ENCODE data around the gene TRAF5. TPM values are rescaled to one million over a fixed set of nuclear protein-coding genes. Genes with fewer than 3 reads are reported as not detected.
"Not testable (repeated sequence)": the region's sequence is repeated elsewhere in the genome, so short reads cannot be mapped to it uniquely, and the experiment has no call there.

TRAF5 gene
- total RNA-seq, 1 experiment from 2014 or later = 22.2 TPM

- TF ChIP-seq FOXP4 (CRISPR knock-in tag; IDR thresholded peaks at IDR 0.05) = no peak
- no peak for TF ChIP-seq ZNF532 (CRISPR knock-in tag; IDR thresholded peaks at IDR 0.05; ENCODE audit: borderline replicate concordance)
- no peak for TF ChIP-seq E2F4 (CRISPR knock-in tag; IDR thresholded peaks at IDR 0.05; ENCODE audit: borderline replicate concordance, low read depth)
Observed at GRCh38 chr1:211320980-211321379, 5.7 kb upstream of the TRAF5 start (continued).

- CTCF ChIA-PET = not testable (repeated sequence)
Observed at GRCh38 chr1:211321646-211322045, 5.0 kb upstream of the TRAF5 start.

GRCh38 chr1:211323156-211324063 is 3.2 kb upstream of the TRAF5 start:
- no peak overlapping the region for H3K4me3 Mint-ChIP-seq
- TF ChIP-seq TCF7 (CRISPR knock-in tag; IDR thresholded peaks at IDR 0.05; ENCODE audit: low read depth) (no peak), CTCF (IDR thresholded peaks at IDR 0.05) (peak; percentile 39; the same call in 1 of the 2 replicates)
- peak; percentile 62 for DNase-seq (ENCODE audit: low spot score)
- ATAC-seq = peak; percentile 75
- peaks cover 23% of the 10 kb centered on the region for H3K4me1 Mint-ChIP-seq
- ChIA-PET CTCF (interaction anchor here (0.6 to 2.0 kb wide), 33 partner anchors 8 to 824 kb away, joined by 3 to 33 read pairs (median 4); partner anchors contain the start of genes NEK2 and RD3), POLR2A (no interaction called here)
- H3K27ac Mint-ChIP-seq = no peak overlapping the region
- no peaks in the 10 kb centered on the region for H3K9me3 Mint-ChIP-seq
- H3K36me3 Mint-ChIP-seq = no peaks in the 10 kb centered on the region
- peaks cover 17% of the 10 kb centered on the region for H3K27me3 Mint-ChIP-seq (ENCODE audit: low read depth)

More at GRCh38 chr1:211321646-211322045, 5.0 kb upstream of the TRAF5 start:
- ATAC-seq; H3K4me3 Mint-ChIP-seq; H3K27ac Mint-ChIP-seq; H3K9me3 Mint-ChIP-seq; H3K36me3 Mint-ChIP-seq; DNase-seq (ENCODE audit: low spot score); POLR2A ChIA-PET: not testable (repeated sequence)
- peaks cover 13% of the 10 kb centered on the region for H3K4me1 Mint-ChIP-seq
- H3K27me3 Mint-ChIP-seq (ENCODE audit: low read depth) = peaks cover 12% of the 10 kb centered on the region

- ATAC-seq (no peak), DNase-seq (ENCODE audit: low spot score) (no peak)
- POLR2A ChIA-PET = no interaction called here
- Mint-ChIP-seq H3K36me3 (no peaks in the 10 kb centered on the region), H3K27ac (no peak overlapping the region), H3K9me3 (no peaks in the 10 kb centered on the region), H3K4me3 (peak overlapping the region; percentile 75), H3K4me1 (peaks cover 38% of the 10 kb centered on the region), H3K27me3 (ENCODE audit: low read depth) (peaks cover 17% of the 10 kb centered on the region)
- CTCF ChIA-PET = interaction anchor here (0.7 to 2.5 kb wide), 4 partner anchors 22 to 191 kb away, joined by 4 to 14 read pairs (median 4); partner anchors contain the start of gene KCNH1
- no peak for TF ChIP-seq TP53 (CRISPR knock-in tag; IDR thresholded peaks at IDR 0.05)
- no peak for TF ChIP-seq ZNF671 (CRISPR knock-in tag; IDR thresholded peaks at IDR 0.05)
- TF ChIP-seq ZNF416 (CRISPR knock-in tag; IDR thresholded peaks at IDR 0.05) = no peak
Observed at GRCh38 chr1:211324992-211325775, 1.4 kb upstream of the TRAF5 start.
